GM12864 (cell line): ENCODE data around the gene FAM117B.

Experiments used
- DNase-seq: peaks from one replicate; pipeline ENCODE4 v3.0.0-alpha.2; 2011; ENCODE audit warnings: low read depth
- H3K4me3 ChIP-seq: 2 replicates; pipeline ENCODE4 v1.5.1; 2011; ENCODE audit warnings: mild to moderate bottlenecking, low read depth, low read length, control low read depth
- TF ChIP-seq, protein P1 (sequence below): IDR thresholded peaks from 2 replicates; pipeline ENCODE4 v1.5.1; 2011; ENCODE audit warnings: low read depth, mild to moderate bottlenecking, moderate library complexity, low read length, control low read depth, inconsistent platforms; ENCODE audit errors: missing control alignments

The FAM117B gene

GRCh38 chr2:202763916-202764315, 129.1 kb downstream of the FAM117B start:
- TF ChIP-seq, protein P1, sequence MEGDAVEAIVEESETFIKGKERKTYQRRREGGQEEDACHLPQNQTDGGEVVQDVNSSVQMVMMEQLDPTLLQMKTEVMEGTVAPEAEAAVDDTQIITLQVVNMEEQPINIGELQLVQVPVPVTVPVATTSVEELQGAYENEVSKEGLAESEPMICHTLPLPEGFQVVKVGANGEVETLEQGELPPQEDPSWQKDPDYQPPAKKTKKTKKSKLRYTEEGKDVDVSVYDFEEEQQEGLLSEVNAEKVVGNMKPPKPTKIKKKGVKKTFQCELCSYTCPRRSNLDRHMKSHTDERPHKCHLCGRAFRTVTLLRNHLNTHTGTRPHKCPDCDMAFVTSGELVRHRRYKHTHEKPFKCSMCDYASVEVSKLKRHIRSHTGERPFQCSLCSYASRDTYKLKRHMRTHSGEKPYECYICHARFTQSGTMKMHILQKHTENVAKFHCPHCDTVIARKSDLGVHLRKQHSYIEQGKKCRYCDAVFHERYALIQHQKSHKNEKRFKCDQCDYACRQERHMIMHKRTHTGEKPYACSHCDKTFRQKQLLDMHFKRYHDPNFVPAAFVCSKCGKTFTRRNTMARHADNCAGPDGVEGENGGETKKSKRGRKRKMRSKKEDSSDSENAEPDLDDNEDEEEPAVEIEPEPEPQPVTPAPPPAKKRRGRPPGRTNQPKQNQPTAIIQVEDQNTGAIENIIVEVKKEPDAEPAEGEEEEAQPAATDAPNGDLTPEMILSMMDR: no peak
- DNase-seq: no peak
- H3K4me3 ChIP-seq: no peak overlapping the region

- H3K4me3 ChIP-seq: no peak overlapping the region
- TF ChIP-seq, protein P1: no peak
- DNase-seq: no peak
Measured at GRCh38 chr2:202764991-202765390, 130.2 kb downstream of the FAM117B start.

- H3K4me3 ChIP-seq: no peak overlapping the region
- DNase-seq: no peak
- TF ChIP-seq, protein P1: no peak
Measured at GRCh38 chr2:202765436-202765835, 130.7 kb downstream of the FAM117B start.

GRCh38 chr2:202768273-202768672, 133.5 kb downstream of the FAM117B start:
- no peak overlapping the region for H3K4me3 ChIP-seq
- TF ChIP-seq, protein P1: no peak
- DNase-seq: no peak

DNA sequence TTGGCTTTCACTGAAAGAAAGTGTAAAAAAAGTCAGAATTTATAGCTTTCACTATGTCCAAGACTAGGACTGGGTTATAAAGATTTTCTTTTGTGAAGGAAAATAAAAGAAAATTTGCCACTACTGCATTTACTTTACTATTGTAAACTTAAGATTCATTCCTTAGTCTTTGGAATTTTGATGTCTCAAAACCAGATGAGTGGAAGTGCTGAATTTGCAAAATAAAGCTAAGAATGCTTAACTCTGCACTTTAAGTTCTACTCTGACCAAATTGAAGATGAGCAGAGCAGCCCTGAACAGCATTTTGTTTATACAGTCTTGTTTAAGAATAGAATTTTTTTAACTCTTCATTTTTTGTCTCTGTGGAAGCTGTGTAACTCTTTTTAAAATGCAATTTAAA, 134.4 kb downstream of the FAM117B start:
- TF ChIP-seq, protein P1: no peak
- DNase-seq: no peak
- no peak overlapping the region for H3K4me3 ChIP-seq

DNA sequence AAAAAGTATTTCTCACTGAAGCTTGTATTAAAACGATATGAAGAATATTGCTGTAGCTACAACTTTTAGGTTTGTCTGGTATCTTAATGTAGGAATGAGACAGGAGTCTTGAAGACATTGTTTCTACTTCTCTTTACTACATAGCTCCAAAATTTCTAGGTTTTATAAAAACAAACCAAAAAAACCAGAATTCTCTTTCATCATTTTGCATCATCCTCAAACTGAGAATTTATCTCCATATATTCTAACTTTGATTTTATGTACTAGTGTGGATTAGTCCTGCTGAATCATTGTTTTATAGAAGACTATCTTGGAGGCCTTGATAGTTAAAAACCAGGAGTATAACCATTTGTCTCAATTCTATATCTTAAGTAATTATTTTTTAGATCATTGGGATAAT, 136.6 kb downstream of the FAM117B start:
- no peak for DNase-seq
- TF ChIP-seq, protein P1: no peak

DNA sequence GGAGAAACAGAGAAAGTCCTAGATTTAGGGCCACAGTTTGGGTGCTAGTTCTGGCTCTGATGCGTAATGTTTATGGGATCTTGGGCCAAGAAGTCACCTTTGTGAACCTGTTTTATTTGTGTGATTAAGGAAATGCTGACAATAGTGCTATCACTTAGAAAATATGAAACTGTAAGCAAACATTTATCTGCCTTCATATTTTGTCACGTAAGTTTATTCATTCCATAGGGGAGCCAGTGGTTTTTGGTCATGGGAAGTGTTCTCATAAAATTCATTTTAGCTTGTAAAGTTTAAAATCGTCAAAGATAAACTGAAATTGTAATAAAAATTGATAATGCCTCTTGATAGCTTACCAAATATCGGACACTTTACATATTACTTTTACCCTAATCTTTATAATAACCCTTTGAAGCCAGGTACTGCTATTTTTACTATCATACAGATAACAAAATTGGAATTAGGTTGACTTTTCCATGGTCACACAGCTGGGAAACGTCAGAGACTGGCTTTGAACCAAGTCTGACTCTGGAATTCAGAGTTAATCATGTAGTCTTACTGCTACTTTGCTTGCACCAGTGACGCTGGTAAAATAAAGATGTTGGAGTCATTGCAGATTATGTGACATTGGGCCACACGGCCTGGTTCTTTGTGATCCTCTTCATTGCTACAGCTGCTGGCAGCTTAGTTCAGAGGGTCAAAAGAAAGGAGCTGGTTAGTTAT, 137.1 kb downstream of the FAM117B start:
- DNase-seq: no peak
- TF ChIP-seq, protein P1: no peak
- H3K4me3 ChIP-seq: no peak overlapping the region

More for the DNA sequence above, 136.6 kb downstream of the FAM117B start:
- H3K4me3 ChIP-seq: no peak overlapping the region
